Measurements from ENCODE around the gene KARS1.

DNA sequence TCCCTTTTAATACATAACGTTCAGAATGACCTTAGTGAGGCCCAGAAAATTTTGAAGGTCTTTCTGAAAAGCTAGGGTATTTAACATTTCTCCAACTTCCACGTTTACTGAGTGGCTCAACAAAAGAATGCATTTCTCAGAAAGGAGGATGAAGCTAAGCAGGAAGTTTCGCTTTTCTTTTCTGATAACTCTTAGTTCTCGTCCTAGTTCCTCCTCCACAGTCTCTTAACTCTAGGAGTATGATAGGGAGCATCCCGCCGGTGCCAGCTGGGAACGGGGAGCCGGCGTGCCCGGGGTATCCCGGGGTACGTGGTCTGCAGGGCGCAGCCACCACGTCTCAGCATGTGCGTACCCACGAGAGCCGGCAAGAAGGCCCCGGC, 363 bp downstream of the KARS1 start:
- TF ChIP-seq CTCF (conservative IDR thresholded peaks at IDR 0.05; ENCODE audit: low read depth, low read length) (no peak), EZH2 (IDR thresholded peaks at IDR 0.05; ENCODE audit: borderline replicate concordance, low read depth, low read length, poor library complexity, severe bottlenecking) (no peak)

Data from A673 (cell line).